Esophagus muscularis mucosa (tissue), 4 donors: ENCODE results near the gene CNDP1.

Experiments
- EP300 ChIP-seq: sonication (generic); formaldehyde crosslinking; IDR thresholded peaks from one replicate; pipeline ENCODE4 v1.6.1; 2017; ENCODE audit warnings: antibody characterized with exemption
- POLR2A ChIP-seq: fragments of 450-650 bp; IDR thresholded peaks from one replicate; pipeline ENCODE4 v1.6.1; 2017; ENCODE audit warnings: antibody characterized with exemption, moderate library complexity, mild to moderate bottlenecking, low read depth
- POLR2AphosphoS5 ChIP-seq, 2 donors: sonication (generic); formaldehyde crosslinking; IDR thresholded peaks; one replicate each; pipeline ENCODE4 v1.6.1; 2017; ENCODE audit warnings: antibody characterized with exemption in 2 of 2
- TF ChIP-seq, protein P1 (sequence below), 3 experiments: fragments of 200-600 bp in 2 of 3; fragments of 450-650 bp in 1 of 3; sonication (generic) in 2 of 3; IDR thresholded peaks; one replicate each; pipeline ENCODE4 v1.5.1; 2017 to 2019; ENCODE audit warnings: antibody characterized with exemption in 3 of 3, mild to moderate bottlenecking in 2 of 3, moderate library complexity in 1 of 3

DNA sequence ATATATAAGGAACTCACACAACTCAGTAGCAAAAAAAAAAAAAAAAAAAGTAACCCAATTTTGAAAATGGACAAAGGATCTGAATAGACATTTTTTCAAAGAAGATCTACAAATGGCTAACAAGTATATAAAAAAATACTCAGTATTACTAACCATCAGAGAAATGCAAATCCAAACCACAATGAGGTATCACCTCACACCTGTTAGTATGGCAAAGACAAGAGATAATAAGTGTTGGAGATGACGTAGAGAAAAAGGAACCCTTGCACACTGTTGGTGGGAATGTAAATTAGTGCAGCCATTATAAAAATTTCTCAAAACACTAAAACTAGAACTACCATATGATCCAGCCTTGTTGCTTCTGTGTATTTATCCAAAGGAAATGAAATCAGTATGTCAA lies 5.8 kb upstream of the CNDP1 start:
- TF ChIP-seq POLR2A = no peak
- TF ChIP-seq, protein P1, sequence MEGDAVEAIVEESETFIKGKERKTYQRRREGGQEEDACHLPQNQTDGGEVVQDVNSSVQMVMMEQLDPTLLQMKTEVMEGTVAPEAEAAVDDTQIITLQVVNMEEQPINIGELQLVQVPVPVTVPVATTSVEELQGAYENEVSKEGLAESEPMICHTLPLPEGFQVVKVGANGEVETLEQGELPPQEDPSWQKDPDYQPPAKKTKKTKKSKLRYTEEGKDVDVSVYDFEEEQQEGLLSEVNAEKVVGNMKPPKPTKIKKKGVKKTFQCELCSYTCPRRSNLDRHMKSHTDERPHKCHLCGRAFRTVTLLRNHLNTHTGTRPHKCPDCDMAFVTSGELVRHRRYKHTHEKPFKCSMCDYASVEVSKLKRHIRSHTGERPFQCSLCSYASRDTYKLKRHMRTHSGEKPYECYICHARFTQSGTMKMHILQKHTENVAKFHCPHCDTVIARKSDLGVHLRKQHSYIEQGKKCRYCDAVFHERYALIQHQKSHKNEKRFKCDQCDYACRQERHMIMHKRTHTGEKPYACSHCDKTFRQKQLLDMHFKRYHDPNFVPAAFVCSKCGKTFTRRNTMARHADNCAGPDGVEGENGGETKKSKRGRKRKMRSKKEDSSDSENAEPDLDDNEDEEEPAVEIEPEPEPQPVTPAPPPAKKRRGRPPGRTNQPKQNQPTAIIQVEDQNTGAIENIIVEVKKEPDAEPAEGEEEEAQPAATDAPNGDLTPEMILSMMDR (IDR thresholded peaks at IDR 0.05) = no peak
- no peak for TF ChIP-seq EP300
- TF ChIP-seq POLR2AphosphoS5 (IDR thresholded peaks at IDR 0.05) = no peak
